ENCODE data around the gene PRL.

The PRL gene

GRCh38 chr6:22296936-22297335, at the start of gene PRL:
Gene PRL (minus strand): TSS chr6:22297036. CDS start chr6:22296982, 54 bp downstream.
- TF ChIP-seq ZNF274 (IDR thresholded peaks at IDR 0.05; ENCODE audit: low read depth, low read length) = no peak
- no peak within 1 kb of the TSS for H3K4me3 ChIP-seq (ENCODE audit: low read length)

- no peak overlapping the region for H3K4me3 ChIP-seq (ENCODE audit: low read length)
- no peak for TF ChIP-seq ZNF274 (IDR thresholded peaks at IDR 0.05; ENCODE audit: low read depth, low read length)
These were observed 47.0 kb upstream of the PRL start for GRCh38 chr6:22343864-22344263.

- no peak overlapping the region for H3K4me3 ChIP-seq (ENCODE audit: low read length)
- TF ChIP-seq ZNF274 (IDR thresholded peaks at IDR 0.05; ENCODE audit: low read depth, low read length) = no peak
These were observed 37.9 kb upstream of the PRL start for GRCh38 chr6:22334778-22335177.

- H3K4me3 ChIP-seq (ENCODE audit: low read length) = no peak overlapping the region
- TF ChIP-seq ZNF274 (IDR thresholded peaks at IDR 0.05; ENCODE audit: low read depth, low read length) = no peak
These were observed 37.0 kb upstream of the PRL start for GRCh38 chr6:22333802-22334201.

- H3K4me3 ChIP-seq (ENCODE audit: low read length) = no peak overlapping the region
- no peak for TF ChIP-seq ZNF274 (IDR thresholded peaks at IDR 0.05; ENCODE audit: low read depth, low read length)
These were observed 35.9 kb upstream of the PRL start for GRCh38 chr6:22332711-22333110.

GRCh38 chr6:22332216-22332615, 35.4 kb upstream of the PRL start:
- no peak for TF ChIP-seq ZNF274 (IDR thresholded peaks at IDR 0.05; ENCODE audit: low read depth, low read length)
- H3K4me3 ChIP-seq (ENCODE audit: low read length) = no peak overlapping the region

- TF ChIP-seq ZNF274 (IDR thresholded peaks at IDR 0.05; ENCODE audit: low read depth, low read length) = no peak
These were observed 34.1 kb upstream of the PRL start for GRCh38 chr6:22330941-22331340.

GRCh38 chr6:22328474-22328873, 31.6 kb upstream of the PRL start:
- H3K4me3 ChIP-seq (ENCODE audit: low read length) = no peak overlapping the region
- TF ChIP-seq ZNF274 (IDR thresholded peaks at IDR 0.05; ENCODE audit: low read depth, low read length) = no peak

More at GRCh38 chr6:22330941-22331340, 34.1 kb upstream of the PRL start:
- no peak overlapping the region for H3K4me3 ChIP-seq (ENCODE audit: low read length)

GRCh38 chr6:22327881-22328280, 31.0 kb upstream of the PRL start:
- H3K4me3 ChIP-seq (ENCODE audit: low read length) = no peak overlapping the region
- no peak for TF ChIP-seq ZNF274 (IDR thresholded peaks at IDR 0.05; ENCODE audit: low read depth, low read length)

- H3K4me3 ChIP-seq (ENCODE audit: low read length) = no peak overlapping the region
- TF ChIP-seq ZNF274 (IDR thresholded peaks at IDR 0.05; ENCODE audit: low read depth, low read length) = no peak
These were observed 29.7 kb upstream of the PRL start for GRCh38 chr6:22326500-22326899.

GRCh38 chr6:22325481-22325880, 28.6 kb upstream of the PRL start:
- TF ChIP-seq ZNF274 (IDR thresholded peaks at IDR 0.05; ENCODE audit: low read depth, low read length) = no peak
- H3K4me3 ChIP-seq (ENCODE audit: low read length) = no peak overlapping the region

- TF ChIP-seq ZNF274 (IDR thresholded peaks at IDR 0.05; ENCODE audit: low read depth, low read length) = no peak
- no peak overlapping the region for H3K4me3 ChIP-seq (ENCODE audit: low read length)
These were observed 27.0 kb upstream of the PRL start for GRCh38 chr6:22323848-22324247.

GRCh38 chr6:22322103-22323030, 25.5 kb upstream of the PRL start:
- H3K4me3 ChIP-seq (ENCODE audit: low read length) = no peak overlapping the region
- TF ChIP-seq ZNF274 (IDR thresholded peaks at IDR 0.05; ENCODE audit: low read depth, low read length) = no peak

GRCh38 chr6:22320750-22321149, 23.9 kb upstream of the PRL start:
- no peak for TF ChIP-seq ZNF274 (IDR thresholded peaks at IDR 0.05; ENCODE audit: low read depth, low read length)
- H3K4me3 ChIP-seq (ENCODE audit: low read length) = no peak overlapping the region

GRCh38 chr6:22318404-22318803, 21.6 kb upstream of the PRL start:
- TF ChIP-seq ZNF274 (IDR thresholded peaks at IDR 0.05; ENCODE audit: low read depth, low read length) = no peak
- H3K4me3 ChIP-seq (ENCODE audit: low read length) = no peak overlapping the region

Measured in GM08714 (cell line).